Kidney (tissue), 22 donors: ENCODE results near the gene CD4. TPM values are rescaled to one million over a fixed set of nuclear protein-coding genes. Genes with fewer than 3 reads are reported as not detected.
"Not testable (repeated sequence)": the region's sequence is repeated elsewhere in the genome, so short reads cannot be mapped to it uniquely, and the experiment has no call there.

Source experiments
- DNase-seq, 5 donors: peaks; one replicate each; pipeline ENCODE4 v3.0.0-alpha.2; 2013 to 2020
- FAIRE-seq: peaks from 2 replicates; lab custom pipeline; 2012; peaks lifted over from hg19 to GRCh38; lab: Jason Lieb, UNC
- H3K27ac ChIP-seq, 2 donors: one replicate each; pipeline ENCODE4 v1.7.0; 2013; ENCODE audit warnings: low read depth in 2 of 2, low read length in 2 of 2, inconsistent platforms in 1 of 2
- H3K27me3 ChIP-seq: one replicate; pipeline ENCODE4 v1.7.1; 2013; ENCODE audit warnings: low read length, inconsistent platforms; ENCODE audit not compliant: control insufficient read depth, insufficient read depth
- H3K36me3 ChIP-seq, 3 donors: one replicate each; pipeline versions ENCODE4 v1.7.0 to v1.7.1; 2013; ENCODE audit warnings: low read length in 3 of 3, control low read depth in 1 of 3, inconsistent platforms in 1 of 3; ENCODE audit not compliant: insufficient read depth in 3 of 3, control insufficient read depth in 2 of 3
- H3K4me1 ChIP-seq, 3 donors: one replicate each; pipeline versions ENCODE4 v1.7.0 to v1.7.1; 2013; ENCODE audit warnings: low read length in 3 of 3, inconsistent platforms in 1 of 3, low read depth in 1 of 3; ENCODE audit not compliant: control insufficient read depth in 2 of 3, insufficient read depth in 2 of 3
- H3K4me3 ChIP-seq, 3 donors: one replicate each; pipeline versions ENCODE4 v1.7.0 to v1.8.1; 2013; ENCODE audit warnings: low read length in 3 of 3, control low read depth in 1 of 3, inconsistent platforms in 1 of 3
- H3K9ac ChIP-seq, 3 donors: one replicate each; pipeline versions ENCODE4 v1.7.0 to v1.7.1; 2013; ENCODE audit warnings: low read length in 3 of 3, control low read depth in 1 of 3, inconsistent platforms in 1 of 3
- H3K9me3 ChIP-seq, 3 donors: one replicate each; pipeline versions ENCODE4 v1.7.0 to v1.7.1; 2013; ENCODE audit warnings: low read length in 3 of 3, control low read depth in 1 of 3, inconsistent platforms in 1 of 3; ENCODE audit not compliant: control insufficient read depth in 2 of 3, insufficient read depth in 1 of 3
- intact Hi-C: fragments of 100-400 bp; cut with DNase I; formaldehyde crosslinking; loops from one replicate; pipeline ENCODE4 v1.11.1; 2022
- long read RNA-seq, 10 donors: library from polyadenylated mRNA in 1 of 10; unstranded in 1 of 10; transcript quantifications; one replicate each; pipeline ENCODE4 v2.0.0 and lab custom pipeline, GENCODE V29; 2021 to 2026
- polyA plus RNA-seq: library from polyadenylated mRNA; stranded (reverse); fragments of 350-450 nt; fragmentation: Illumina TruSeq; extraction: RNeasy Lipid Tissue Mini Kit (QIAGEN cat#74804); gene quantifications from one replicate; pipeline ENCODE4 v1.2.3, GENCODE V29; 2014; ENCODE audit warnings: low read depth, low replicate concordance; ENCODE audit not compliant: insufficient read depth
- total RNA-seq: library from RNA; stranded (reverse); fragmentation: NEBNext Ultra II Directional; extraction: Animal tissue kit (Norgen Biotek cat#: 25700); gene quantifications from one replicate; pipeline ENCODE4 v1.2.1, GENCODE V29; 2021
- TF ChIP-seq, protein P1 (sequence below): IDR thresholded peaks from 3 replicates; pipeline ENCODE4 v1.5.1; 2012; ENCODE audit warnings: mild to moderate bottlenecking, moderate library complexity, borderline replicate concordance; ENCODE audit not compliant: insufficient read depth; ENCODE audit errors: extremely low read depth
- donor health status: control.
- donor health status: control.
- donor health status: control.
- donor health status: control.
- donor health status: control.
- donor health status: DM: yes; HTN: yes; CAD: no.
- donor health status: Normal renal cell carcinoma (clear cell type).

Gene CD4
- total RNA-seq: 38.1 TPM
- 12.2 TPM for polyA plus RNA-seq
- long read RNA-seq, donor 1, partial matches to known transcripts: 0 of 2 reads
- long read RNA-seq, donor 1, other reads (novel, unspliced or antisense): 0 of 2 reads
- long read RNA-seq, donor 2, partial matches to known transcripts: 0 of 8 reads
- long read RNA-seq, donor 2, other reads (novel, unspliced or antisense): 8 of 8 reads
- long read RNA-seq, donor 3, partial matches to known transcripts: 5 of 8 reads
- long read RNA-seq, donor 3, other reads (novel, unspliced or antisense): 0 of 8 reads
- long read RNA-seq, donor 4, partial matches to known transcripts: 0 of 4 reads
- long read RNA-seq, donor 4, other reads (novel, unspliced or antisense): 0 of 4 reads
- long read RNA-seq, donor 5: 0 reads
- long read RNA-seq, donor 6: 0 reads
- long read RNA-seq, donor 7, transcript CD4-201 (10 exons, 3,114 nt): major isoform, 8 of 21 reads
- long read RNA-seq, donor 7, partial matches to known transcripts: 12 of 21 reads
- long read RNA-seq, donor 7, other reads (novel, unspliced or antisense): 1 of 21 reads
- long read RNA-seq, donor 8, partial matches to known transcripts: 0 of 4 reads
- long read RNA-seq, donor 8, other reads (novel, unspliced or antisense): 0 of 4 reads
- long read RNA-seq, donor 9: 0 reads
- long read RNA-seq, donor 10, partial matches to known transcripts: 6 of 7 reads
- long read RNA-seq, donor 10, other reads (novel, unspliced or antisense): 0 of 7 reads

- Histone ChIP-seq H3K27ac (peak within 1 kb of the TSS in 1 of 2 donors; percentile 2), H3K9me3 (no peaks in the 10 kb centered on the region), H3K9ac (peak within 1 kb of the TSS in 1 of 3 donors; percentile 15), H3K27me3 (no peaks in the 10 kb centered on the region), H3K36me3 (no peaks in the 10 kb centered on the region), H3K4me1 (peaks cover 0 to 4% (median 0%) of the 10 kb centered on the region in 3 donors), H3K4me3 (peak within 1 kb of the TSS; percentile 14 to 65 (median 33))
- TF ChIP-seq, protein P1, sequence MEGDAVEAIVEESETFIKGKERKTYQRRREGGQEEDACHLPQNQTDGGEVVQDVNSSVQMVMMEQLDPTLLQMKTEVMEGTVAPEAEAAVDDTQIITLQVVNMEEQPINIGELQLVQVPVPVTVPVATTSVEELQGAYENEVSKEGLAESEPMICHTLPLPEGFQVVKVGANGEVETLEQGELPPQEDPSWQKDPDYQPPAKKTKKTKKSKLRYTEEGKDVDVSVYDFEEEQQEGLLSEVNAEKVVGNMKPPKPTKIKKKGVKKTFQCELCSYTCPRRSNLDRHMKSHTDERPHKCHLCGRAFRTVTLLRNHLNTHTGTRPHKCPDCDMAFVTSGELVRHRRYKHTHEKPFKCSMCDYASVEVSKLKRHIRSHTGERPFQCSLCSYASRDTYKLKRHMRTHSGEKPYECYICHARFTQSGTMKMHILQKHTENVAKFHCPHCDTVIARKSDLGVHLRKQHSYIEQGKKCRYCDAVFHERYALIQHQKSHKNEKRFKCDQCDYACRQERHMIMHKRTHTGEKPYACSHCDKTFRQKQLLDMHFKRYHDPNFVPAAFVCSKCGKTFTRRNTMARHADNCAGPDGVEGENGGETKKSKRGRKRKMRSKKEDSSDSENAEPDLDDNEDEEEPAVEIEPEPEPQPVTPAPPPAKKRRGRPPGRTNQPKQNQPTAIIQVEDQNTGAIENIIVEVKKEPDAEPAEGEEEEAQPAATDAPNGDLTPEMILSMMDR: no peak
- DNase-seq (peak in 3 of 5 donors; percentile 39 to 92 (median 57)), FAIRE-seq (no peak)
- intact Hi-C loops: no loop called here
Observed at GRCh38 chr12:6788972-6789924, at the start of gene CD4. Gene CD4, plus strand, starts transcription at chr12:6789528. Its CDS starts 10,611 bp downstream, at chr12:6800139.

DNA sequence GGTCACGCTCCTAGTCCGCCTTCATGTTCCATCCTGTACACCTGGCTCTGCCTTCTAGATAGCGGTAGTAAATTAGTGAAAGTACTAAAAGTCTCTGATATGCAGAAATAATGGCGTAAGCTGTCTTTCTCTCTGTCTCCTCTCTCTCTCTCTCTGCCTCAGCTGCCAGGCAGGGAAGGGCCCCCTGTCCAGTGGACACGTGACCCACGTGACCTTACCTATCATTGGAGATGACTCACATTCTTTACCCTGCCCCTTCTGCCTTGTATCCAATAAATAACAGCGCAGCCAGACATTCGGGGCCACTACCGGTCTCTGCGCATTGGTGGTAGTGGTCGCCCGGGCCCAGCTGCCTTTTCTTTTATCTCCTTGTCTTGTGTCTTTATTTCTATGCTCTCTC, 47.2 kb upstream of the CD4 start:
- H3K4me3 ChIP-seq, H3K27me3 ChIP-seq, H3K36me3 ChIP-seq, H3K4me1 ChIP-seq, intact Hi-C loops, DNase-seq, FAIRE-seq, H3K9ac ChIP-seq, H3K9me3 ChIP-seq, H3K27ac ChIP-seq: not testable (repeated sequence)

DNA sequence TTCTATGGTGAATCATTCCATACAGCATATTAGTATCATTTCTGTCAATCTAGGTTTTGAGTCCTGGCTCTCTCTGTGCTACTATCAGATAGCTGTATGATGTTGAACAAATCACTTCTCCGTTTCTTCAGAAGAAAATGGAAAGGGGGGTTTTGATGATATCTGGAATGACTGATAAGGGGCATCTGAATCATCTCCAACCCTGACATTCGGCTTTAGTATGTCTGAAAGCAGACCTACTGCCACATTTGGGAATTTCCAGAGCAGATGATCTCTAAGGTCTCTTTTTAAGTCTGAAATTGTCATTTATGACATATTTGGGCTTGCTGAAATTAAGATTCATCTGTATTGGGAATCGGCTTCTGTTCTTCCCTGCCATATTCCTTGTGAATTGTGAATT, 46.5 kb upstream of the CD4 start:
- FAIRE-seq: no peak
- H3K4me3 ChIP-seq: no peak overlapping the region
- H3K4me1 ChIP-seq: peaks cover 0 to 3% (median 0%) of the 10 kb centered on the region in 3 donors
- intact Hi-C loops: no loop called here
- TF ChIP-seq, protein P1: no peak
- no peak for DNase-seq
- peaks cover 3 to 14% (median 6%) of the 10 kb centered on the region in 3 donors for H3K36me3 ChIP-seq
- no peaks in the 10 kb centered on the region for H3K9me3 ChIP-seq
- no peak overlapping the region for H3K27ac ChIP-seq
- no peak overlapping the region for H3K9ac ChIP-seq
- H3K27me3 ChIP-seq: no peaks in the 10 kb centered on the region

GRCh38 chr12:6743300-6743699, 46.0 kb upstream of the CD4 start:
- H3K27ac ChIP-seq, H3K27me3 ChIP-seq, H3K4me1 ChIP-seq, FAIRE-seq, DNase-seq, H3K9me3 ChIP-seq, H3K4me3 ChIP-seq, H3K9ac ChIP-seq, intact Hi-C loops: not testable (repeated sequence)
- peaks cover 3 to 19% (median 6%) of the 10 kb centered on the region in 3 donors for H3K36me3 ChIP-seq
